Measurements from ENCODE around the gene CAPN9.

DNA sequence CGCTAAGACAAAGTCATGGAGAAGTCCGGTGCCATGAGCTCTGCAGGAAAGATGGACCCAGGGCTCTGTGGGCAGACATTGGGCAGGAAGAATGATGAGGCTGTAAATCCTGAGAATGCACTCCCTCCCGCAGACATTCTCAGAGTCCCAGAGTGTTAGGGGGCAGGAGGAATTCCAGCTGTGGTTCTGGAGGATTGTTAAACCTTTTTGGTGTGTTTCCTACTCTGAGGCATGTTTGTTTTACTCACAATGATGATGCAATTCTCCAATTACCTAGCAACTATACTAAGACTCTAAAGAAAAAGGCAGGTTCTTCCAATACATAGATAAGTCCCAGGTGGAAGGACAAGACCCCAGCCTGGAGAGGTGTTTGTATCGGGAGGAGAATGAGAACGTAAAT, 2.8 kb upstream of the CAPN9 start:
- TF ChIP-seq, protein P1, sequence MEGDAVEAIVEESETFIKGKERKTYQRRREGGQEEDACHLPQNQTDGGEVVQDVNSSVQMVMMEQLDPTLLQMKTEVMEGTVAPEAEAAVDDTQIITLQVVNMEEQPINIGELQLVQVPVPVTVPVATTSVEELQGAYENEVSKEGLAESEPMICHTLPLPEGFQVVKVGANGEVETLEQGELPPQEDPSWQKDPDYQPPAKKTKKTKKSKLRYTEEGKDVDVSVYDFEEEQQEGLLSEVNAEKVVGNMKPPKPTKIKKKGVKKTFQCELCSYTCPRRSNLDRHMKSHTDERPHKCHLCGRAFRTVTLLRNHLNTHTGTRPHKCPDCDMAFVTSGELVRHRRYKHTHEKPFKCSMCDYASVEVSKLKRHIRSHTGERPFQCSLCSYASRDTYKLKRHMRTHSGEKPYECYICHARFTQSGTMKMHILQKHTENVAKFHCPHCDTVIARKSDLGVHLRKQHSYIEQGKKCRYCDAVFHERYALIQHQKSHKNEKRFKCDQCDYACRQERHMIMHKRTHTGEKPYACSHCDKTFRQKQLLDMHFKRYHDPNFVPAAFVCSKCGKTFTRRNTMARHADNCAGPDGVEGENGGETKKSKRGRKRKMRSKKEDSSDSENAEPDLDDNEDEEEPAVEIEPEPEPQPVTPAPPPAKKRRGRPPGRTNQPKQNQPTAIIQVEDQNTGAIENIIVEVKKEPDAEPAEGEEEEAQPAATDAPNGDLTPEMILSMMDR (IDR thresholded peaks at IDR 0.05) = no peak
- no peak for TF ChIP-seq ZFX (IDR thresholded peaks at IDR 0.05; ENCODE audit: borderline replicate concordance)

Measured in 22Rv1 (cell line).